ENCODE measurements around the gene PLVAP.

PLVAP gene

GRCh38 chr19:17376935-17377600 is at the start of gene PLVAP:
Gene PLVAP (minus strand): TSS chr19:17377342. CDS start chr19:17377288, 54 bp downstream.
- DNase-seq (ENCODE audit: low read depth in 2 of 2), result no peak

GRCh38 chr19:17424743-17425365 is 47.7 kb upstream of the PLVAP start:
- no peak for DNase-seq (ENCODE audit: low read depth in 2 of 2)

- DNase-seq (ENCODE audit: low read depth in 2 of 2), result no peak
Observed at GRCh38 chr19:17423429-17424208, 46.5 kb upstream of the PLVAP start.

- no peak for DNase-seq (ENCODE audit: low read depth in 2 of 2)
Observed at GRCh38 chr19:17421942-17422341, 44.8 kb upstream of the PLVAP start.

GRCh38 chr19:17420475-17420924 is 43.4 kb upstream of the PLVAP start:
- DNase-seq (ENCODE audit: low read depth in 2 of 2), result peak in 1 of 2 donors; percentile 17

GRCh38 chr19:17419621-17420474 is 42.7 kb upstream of the PLVAP start, which contains the start of gene MVB12A:
Gene MVB12A (plus strand): TSS chr19:17420047. CDS start chr19:17420136, 89 bp downstream.
- peak; percentile 88 to 92 for DNase-seq (ENCODE audit: low read depth in 2 of 2)

GRCh38 chr19:17419154-17419620 is 42.0 kb upstream of the PLVAP start:
- no peak for DNase-seq (ENCODE audit: low read depth in 2 of 2)

GRCh38 chr19:17418710-17419109 is 41.6 kb upstream of the PLVAP start:
- DNase-seq (ENCODE audit: low read depth in 2 of 2), result no peak

- no peak for DNase-seq (ENCODE audit: low read depth in 2 of 2)
Observed at GRCh38 chr19:17415121-17415520, 38.0 kb upstream of the PLVAP start.

GRCh38 chr19:17414097-17414496 is 37.0 kb upstream of the PLVAP start:
- DNase-seq (ENCODE audit: low read depth in 2 of 2), result no peak

- DNase-seq (ENCODE audit: low read depth in 2 of 2), result no peak
Observed at GRCh38 chr19:17411801-17412200, 34.7 kb upstream of the PLVAP start.

GRCh38 chr19:17409990-17410389 is 32.8 kb upstream of the PLVAP start:
- no peak for DNase-seq (ENCODE audit: low read depth in 2 of 2)

- DNase-seq (ENCODE audit: low read depth in 2 of 2), result no peak
Observed at GRCh38 chr19:17406887-17407196, 29.7 kb upstream of the PLVAP start.

- DNase-seq (ENCODE audit: low read depth in 2 of 2), result no peak
Observed at GRCh38 chr19:17406046-17406886, 29.1 kb upstream of the PLVAP start.

GRCh38 chr19:17405250-17406045 is 28.3 kb upstream of the PLVAP start, which contains the start of gene BST2:
Gene BST2 (minus strand): TSS chr19:17405630. CDS start chr19:17405575, 55 bp downstream.
- peak in 1 of 2 donors; percentile 24 for DNase-seq (ENCODE audit: low read depth in 2 of 2)

GRCh38 chr19:17404621-17405249 is 27.6 kb upstream of the PLVAP start:
- DNase-seq (ENCODE audit: low read depth in 2 of 2), result no peak

GRCh38 chr19:17404015-17404414 is 26.9 kb upstream of the PLVAP start:
- no peak for DNase-seq (ENCODE audit: low read depth in 2 of 2)

GRCh38 chr19:17402982-17403855 is 26.1 kb upstream of the PLVAP start:
- DNase-seq (ENCODE audit: low read depth in 2 of 2), result peak in 1 of 2 donors; percentile 41

Measured in stimulated activated CD8-positive, alpha-beta memory T cell treated with anti-CD3 and anti-CD28 coated beads, Interleukin-2, amount 100 ng/mL, for 48 hours (primary cell).